HepG2 (cell line): ENCODE data around the gene ZFP3. TPM values are rescaled to one million over a fixed set of nuclear protein-coding genes. Genes with fewer than 3 reads are reported as not detected.

Experiments used
- ATAC-seq: fragments of 200-7000 bp; cut with Tn5 transposase; 3 replicates; pipeline ENCODE4 v1.9.1; 2020; ENCODE audit warnings: mild to moderate bottlenecking, moderate library complexity
- BruUV-seq: library from RNA; stranded (reverse); fragments of 400-500 nt; replicated peaks from 2 replicates; lab custom pipeline; 2021; lab: Mats Ljungman, UMichigan
- CTCF ChIA-PET: fragments of 300-600 bp; formaldehyde crosslinking; extraction: SDS; loops from one replicate; lab custom pipeline; 2021; ENCODE audit warnings: low total read pairs, inconsistent platforms, low intra/inter-chr PET ratio; lab: Yijun Ruan, JAX
- POLR2A ChIA-PET: fragments of 350-600 bp; sonication (Branson Sonifier 250); formaldehyde crosslinking; loops from one replicate; lab custom pipeline; 2020; ENCODE audit warnings: antibody characterized with exemption, inconsistent platforms; lab: Yijun Ruan, JAX
- DNase-seq: peaks from one replicate; pipeline ENCODE4 v3.0.0-alpha.2; 2015; ENCODE audit warnings: low spot score
- FAIRE-seq: peaks from 3 replicates; lab custom pipeline; 2011; peaks lifted over from hg19 to GRCh38; lab: Jason Lieb, UNC
- H2AFZ ChIP-seq: one replicate; pipeline ENCODE4 v1.6.1; 2011; ENCODE audit warnings: low read length, inconsistent platforms
- H3K27ac ChIP-seq: fragments of 300-600 bp; 3 replicates; pipeline ENCODE4 v1.8.0; 2011; ENCODE audit warnings: mixed run types, mild to moderate bottlenecking, mixed read lengths, low read length, inconsistent platforms; ENCODE audit not compliant: insufficient read depth; ENCODE audit errors: extremely low read length
- H3K27me3 ChIP-seq, 2 experiments: fragments of 200-600 bp in 1 of 2; 2 replicates in 1 of 2; 3 replicates in 1 of 2; pipeline versions ENCODE4 v1.6.0 to v1.8.0; 2011; ENCODE audit warnings: low read length in 2 of 2, mild to moderate bottlenecking in 2 of 2, moderate library complexity in 2 of 2, inconsistent platforms in 1 of 2; ENCODE audit not compliant: insufficient read depth in 2 of 2, control insufficient read depth in 1 of 2
- H3K36me3 ChIP-seq, 2 experiments: fragments of 200-600 bp in 1 of 2; replicated peaks in 1 of 2; 2 replicates in 1 of 2; 3 replicates in 1 of 2; pipeline versions ENCODE4 v1.5.1 to v1.8.0; 2011; ENCODE audit warnings: low read length in 2 of 2, inconsistent platforms in 1 of 2; ENCODE audit not compliant: insufficient read depth in 2 of 2, control insufficient read depth in 1 of 2
- H3K4me1 ChIP-seq: 2 replicates; pipeline ENCODE4 v1.5.1; 2012; ENCODE audit warnings: low read length, inconsistent platforms; ENCODE audit not compliant: insufficient read depth
- H3K4me2 ChIP-seq: 2 replicates; pipeline ENCODE4 v1.6.0; 2011; ENCODE audit warnings: low read depth, low read length, inconsistent platforms
- H3K4me3 ChIP-seq, 3 experiments: fragments of 200-600 bp in 1 of 3; sonication (generic), shearing (Covaris generic) in 1 of 3; replicated peaks in 1 of 3; 2 replicates each; pipeline ENCODE4 v1.5.1; 2011 to 2016; ENCODE audit warnings: low read length in 3 of 3, inconsistent platforms in 2 of 3, low read depth in 2 of 3, mild to moderate bottlenecking in 2 of 3, control low read depth in 1 of 3, mixed read lengths in 1 of 3; ENCODE audit not compliant: insufficient read depth in 1 of 3
- H3K79me2 ChIP-seq: one replicate; pipeline ENCODE4 v1.6.1; 2011; ENCODE audit warnings: low read length, inconsistent platforms; ENCODE audit not compliant: insufficient read depth
- H3K9ac ChIP-seq: 2 replicates; pipeline ENCODE4 v1.6.0; 2011; ENCODE audit warnings: mild to moderate bottlenecking, low read depth, low read length, inconsistent platforms; ENCODE audit not compliant: insufficient read depth
- H3K9me3 ChIP-seq: 2 replicates; pipeline ENCODE4 v1.5.1; 2012; ENCODE audit warnings: mild to moderate bottlenecking, low read length
- H4K20me1 ChIP-seq: 2 replicates; pipeline ENCODE4 v1.6.0; 2011; ENCODE audit warnings: inconsistent platforms, mild to moderate bottlenecking, low read length, moderate library complexity; ENCODE audit not compliant: insufficient read depth
- CREB1 ChIP-seq, 2 experiments: fragments of 450-650 bp in 1 of 2; IDR thresholded peaks; 2 replicates each; pipeline ENCODE4 v1.6.1; 2016 to 2017; ENCODE audit warnings: control low read depth in 1 of 2, mild to moderate bottlenecking in 1 of 2, missing compliant biosample characterization in 1 of 2, missing genetic modification characterization in 1 of 2
- KLF13 ChIP-seq: sonication (generic); formaldehyde crosslinking; IDR thresholded peaks from 2 replicates; pipeline ENCODE4 v1.4.0; 2020; ENCODE audit warnings: mild to moderate bottlenecking, missing genetic modification reagents
- NFIB ChIP-seq: sonication (generic); formaldehyde crosslinking; IDR thresholded peaks from 2 replicates; pipeline ENCODE4 v1.9.0; 2021; ENCODE audit warnings: missing genetic modification reagents, mild to moderate bottlenecking, borderline replicate concordance
- NR2F2 ChIP-seq: IDR thresholded peaks from 2 replicates; pipeline ENCODE4 v1.6.1; 2012; ENCODE audit warnings: low read depth, inconsistent platforms, borderline replicate concordance
- NR3C1 ChIP-seq: sonication (generic); formaldehyde crosslinking; IDR thresholded peaks from 2 replicates; pipeline ENCODE4 v1.4.0; 2020; ENCODE audit warnings: missing genetic modification reagents
- POLR2AphosphoS2 ChIP-seq: IDR thresholded peaks from 2 replicates; pipeline ENCODE4 v1.6.1; 2011; ENCODE audit warnings: low read depth, low read length, improper control_type of control experiment
- SRY ChIP-seq: sonication (generic); formaldehyde crosslinking; IDR thresholded peaks from 2 replicates; pipeline ENCODE4 v1.8.0; 2022; ENCODE audit warnings: mild to moderate bottlenecking, missing genetic modification reagents
- ZNF256 ChIP-seq: sonication (generic); formaldehyde crosslinking; conservative IDR thresholded peaks from 2 replicates; pipeline ENCODE4 v1.4.0; 2020; ENCODE audit warnings: missing genetic modification reagents
- ZNF326 ChIP-seq: sonication (generic); formaldehyde crosslinking; IDR thresholded peaks from 2 replicates; pipeline ENCODE4 v1.4.0; 2020; ENCODE audit warnings: missing genetic modification reagents, borderline replicate concordance
- ZNF557 ChIP-seq: sonication (generic); formaldehyde crosslinking; IDR thresholded peaks from 2 replicates; pipeline ENCODE4 v1.4.0; 2020; ENCODE audit warnings: missing genetic modification reagents
- ZNF670 ChIP-seq: sonication (generic); formaldehyde crosslinking; IDR thresholded peaks from 2 replicates; pipeline ENCODE4 v1.8.0; 2022; ENCODE audit warnings: mild to moderate bottlenecking, missing genetic modification reagents, borderline replicate concordance
- ZNF766 ChIP-seq: sonication (generic); formaldehyde crosslinking; IDR thresholded peaks from 2 replicates; pipeline ENCODE4 v1.5.0; 2020; ENCODE audit warnings: missing genetic modification reagents, borderline replicate concordance
- ZNF773 ChIP-seq: sonication (generic); formaldehyde crosslinking; IDR thresholded peaks from 2 replicates; pipeline ENCODE4 v1.4.0; 2020; ENCODE audit warnings: missing genetic modification reagents, borderline replicate concordance
- ZNF883 ChIP-seq: sonication (generic); formaldehyde crosslinking; IDR thresholded peaks from 2 replicates; pipeline ENCODE4 v1.5.1; 2020; ENCODE audit warnings: mild to moderate bottlenecking, missing genetic modification reagents; ENCODE audit errors: not compliant biosample characterization
- whole genome bisulfite sequencing: methylation state at CpG from one replicate; pipeline ENCODE4 v1.1.6; 2017; ENCODE audit warnings: low lambda C conversion rate; 5-methylcytosine and 5-hydroxymethylcytosine counted together
- in situ Hi-C: cut with HindIII; loops from 2 replicates; pipeline ENCODE4 v1.10.0; 2017; ENCODE audit warnings: low pct_unique_long_range_greater_than_20kb; ENCODE audit not compliant: extremely low pct_ligation_motif_present
- intact Hi-C: fragments of 100-400 bp; cut with micrococcal nuclease; formaldehyde crosslinking; loops from one replicate; pipeline ENCODE4 v1.10.0; 2022; ENCODE audit not compliant: unreplicated experiment
- polyA plus RNA-seq, 8 experiments: library from polyadenylated mRNA; depleted of rRNA in 3 of 8; stranded (reverse) in 7 of 8; unstranded in 1 of 8; fragments of >200 nt; fragmentation: Illumina TruSeq in 4 of 8; extraction: Trizol in 4 of 8; gene quantifications; 2 replicates each; pipeline versions ENCODE4 v1.2.1 to v1.2.3, GENCODE V29; 2011 to 2016; ENCODE audit warnings: low read depth in 4 of 8, missing spikeins in 1 of 8, mixed read lengths in 1 of 8; ENCODE audit not compliant: insufficient read depth in 1 of 8
- total RNA-seq, 5 experiments: library from RNA; depleted of rRNA; stranded (reverse); fragments of >200 nt; fragmentation: Illumina TruSeq; extraction: Trizol; gene quantifications; 2 replicates each; pipeline ENCODE4 v1.2.3, GENCODE V29; 2016; ENCODE audit warnings: low read depth in 1 of 5
- TF ChIP-seq, protein P1 (sequence below): sonication (generic); formaldehyde crosslinking; IDR thresholded peaks from 2 replicates; pipeline ENCODE4 v1.8.1; 2022; ENCODE audit warnings: low read depth, mild to moderate bottlenecking, missing genetic modification reagents
- TF ChIP-seq, protein P2 (sequence below): sonication (generic); formaldehyde crosslinking; IDR thresholded peaks from 2 replicates; pipeline ENCODE4 v1.8.1; 2023; ENCODE audit warnings: missing genetic modification reagents, mild to moderate bottlenecking, borderline replicate concordance
- TF ChIP-seq, protein P3 (sequence below): sonication (generic); IDR thresholded peaks from 2 replicates; pipeline ENCODE4 v1.6.1; 2016; ENCODE audit warnings: low read depth, borderline replicate concordance
- TF ChIP-seq, protein P4 (sequence below): fragments of 450-650 bp; IDR thresholded peaks from 2 replicates; pipeline ENCODE4 v1.6.1; 2017
- TF ChIP-seq, protein P5 (sequence below): IDR thresholded peaks from 2 replicates; pipeline ENCODE4 v1.6.1; 2018; ENCODE audit warnings: missing genetic modification reagents

ZFP3 gene
- total and polyA plus RNA-seq, 2 of the 13 experiments (the other 11 are each of a cell fraction or from before 2014, with no cell fraction given): not detected

DNA sequence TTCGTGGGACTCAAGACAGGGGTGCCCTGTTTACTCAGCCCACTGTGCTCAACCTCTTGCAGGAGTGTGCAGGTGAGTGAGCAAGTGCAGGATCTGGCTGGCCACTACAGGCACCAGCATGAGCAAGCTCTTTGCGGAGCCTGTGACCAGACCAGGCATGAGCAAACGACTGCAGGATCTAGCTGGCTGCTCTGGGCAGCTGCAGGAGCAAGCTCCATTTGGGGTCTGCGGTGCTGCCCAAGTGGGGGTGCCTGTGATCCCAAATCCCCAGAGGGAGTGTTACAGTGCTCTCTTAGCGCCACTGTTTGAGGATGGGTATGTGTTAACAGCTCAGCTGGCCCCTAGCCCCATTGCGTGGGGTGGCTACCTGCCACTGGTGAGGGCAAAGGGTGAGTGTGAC, 40.0 kb downstream of the ZFP3 start (continued):
- no peak for TF ChIP-seq NR3C1 (CRISPR knock-in tag)
- no peak for TF ChIP-seq ZNF256 (CRISPR knock-in tag)
- no peak for TF ChIP-seq ZNF326 (CRISPR knock-in tag)
- TF ChIP-seq, protein P1, sequence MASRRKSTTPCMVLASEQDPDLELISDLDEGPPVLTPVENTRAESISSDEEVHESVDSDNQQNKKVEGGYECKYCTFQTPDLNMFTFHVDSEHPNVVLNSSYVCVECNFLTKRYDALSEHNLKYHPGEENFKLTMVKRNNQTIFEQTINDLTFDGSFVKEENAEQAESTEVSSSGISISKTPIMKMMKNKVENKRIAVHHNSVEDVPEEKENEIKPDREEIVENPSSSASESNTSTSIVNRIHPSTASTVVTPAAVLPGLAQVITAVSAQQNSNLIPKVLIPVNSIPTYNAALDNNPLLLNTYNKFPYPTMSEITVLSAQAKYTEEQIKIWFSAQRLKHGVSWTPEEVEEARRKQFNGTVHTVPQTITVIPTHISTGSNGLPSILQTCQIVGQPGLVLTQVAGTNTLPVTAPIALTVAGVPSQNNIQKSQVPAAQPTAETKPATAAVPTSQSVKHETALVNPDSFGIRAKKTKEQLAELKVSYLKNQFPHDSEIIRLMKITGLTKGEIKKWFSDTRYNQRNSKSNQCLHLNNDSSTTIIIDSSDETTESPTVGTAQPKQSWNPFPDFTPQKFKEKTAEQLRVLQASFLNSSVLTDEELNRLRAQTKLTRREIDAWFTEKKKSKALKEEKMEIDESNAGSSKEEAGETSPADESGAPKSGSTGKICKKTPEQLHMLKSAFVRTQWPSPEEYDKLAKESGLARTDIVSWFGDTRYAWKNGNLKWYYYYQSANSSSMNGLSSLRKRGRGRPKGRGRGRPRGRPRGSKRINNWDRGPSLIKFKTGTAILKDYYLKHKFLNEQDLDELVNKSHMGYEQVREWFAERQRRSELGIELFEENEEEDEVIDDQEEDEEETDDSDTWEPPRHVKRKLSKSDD (CRISPR knock-in tag): no peak
- no peak for TF ChIP-seq ZNF883 (CRISPR knock-in tag)
- TF ChIP-seq NR2F2: no peak

DNA sequence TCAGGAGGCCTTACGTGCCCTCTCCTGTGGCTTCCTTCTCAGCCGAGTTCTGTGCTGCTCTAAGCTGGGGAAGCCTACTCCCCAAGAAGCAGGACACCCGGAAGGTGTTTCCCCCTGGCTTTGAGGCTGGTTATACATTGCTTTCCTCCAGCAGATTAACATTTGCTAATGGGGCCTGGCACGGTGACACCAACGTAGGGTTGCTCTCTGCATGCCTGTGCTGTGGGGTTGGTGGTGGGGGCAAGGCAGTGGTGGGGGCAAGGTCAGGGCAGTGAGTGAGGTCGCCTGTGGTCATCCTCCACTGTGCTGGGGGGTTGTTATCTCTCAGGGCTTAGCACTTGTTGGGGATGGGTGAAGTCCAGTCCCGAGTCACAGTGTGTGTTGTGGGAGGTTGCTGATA, 41.8 kb downstream of the ZFP3 start:
- H2AFZ ChIP-seq: no peak overlapping the region
- H3K9ac ChIP-seq: no peak overlapping the region
- DNase-seq (no peak), ATAC-seq (no peak), FAIRE-seq (no peak)
- no peaks in the 10 kb centered on the region for H4K20me1 ChIP-seq
- no peak overlapping the region for H3K27ac ChIP-seq
- no peaks in the 10 kb centered on the region for H3K79me2 ChIP-seq
- H3K4me2 ChIP-seq: no peak overlapping the region
- POLR2A ChIA-PET: no interaction called here
- H3K4me3 ChIP-seq: no peak overlapping the region
- CTCF ChIA-PET: no interaction called here
- H3K36me3 ChIP-seq: no peaks in the 10 kb centered on the region
- no peaks in the 10 kb centered on the region for H3K9me3 ChIP-seq
- intact Hi-C loops (no loop called here), in situ Hi-C loops (no loop called here)
- peaks cover 0 to 3% of the 10 kb centered on the region in 2 experiments; a peak in 2 of 5 replicates for H3K27me3 ChIP-seq
- BruUV-seq: no TSS peak
- H3K4me1 ChIP-seq: peaks cover 28% of the 10 kb centered on the region
- WGBS: 18% methylated on average over 3 of the region's 7 CpGs
- no peak for TF ChIP-seq ZNF670
- TF ChIP-seq ZNF766 (CRISPR knock-in tag): no peak
- TF ChIP-seq NFIB: no peak
- TF ChIP-seq, protein P2, sequence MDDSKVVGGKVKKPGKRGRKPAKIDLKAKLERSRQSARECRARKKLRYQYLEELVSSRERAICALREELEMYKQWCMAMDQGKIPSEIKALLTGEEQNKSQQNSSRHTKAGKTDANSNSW: no peak
- no peak for TF ChIP-seq ZNF557 (CRISPR knock-in tag)
- TF ChIP-seq, protein P3, sequence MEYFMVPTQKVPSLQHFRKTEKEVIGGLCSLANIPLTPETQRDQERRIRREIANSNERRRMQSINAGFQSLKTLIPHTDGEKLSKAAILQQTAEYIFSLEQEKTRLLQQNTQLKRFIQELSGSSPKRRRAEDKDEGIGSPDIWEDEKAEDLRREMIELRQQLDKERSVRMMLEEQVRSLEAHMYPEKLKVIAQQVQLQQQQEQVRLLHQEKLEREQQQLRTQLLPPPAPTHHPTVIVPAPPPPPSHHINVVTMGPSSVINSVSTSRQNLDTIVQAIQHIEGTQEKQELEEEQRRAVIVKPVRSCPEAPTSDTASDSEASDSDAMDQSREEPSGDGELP: no peak
- no peak for TF ChIP-seq KLF13 (CRISPR knock-in tag)
- no peak for TF ChIP-seq SRY (CRISPR knock-in tag)
- no peak for TF ChIP-seq POLR2AphosphoS2
- TF ChIP-seq, protein P4, sequence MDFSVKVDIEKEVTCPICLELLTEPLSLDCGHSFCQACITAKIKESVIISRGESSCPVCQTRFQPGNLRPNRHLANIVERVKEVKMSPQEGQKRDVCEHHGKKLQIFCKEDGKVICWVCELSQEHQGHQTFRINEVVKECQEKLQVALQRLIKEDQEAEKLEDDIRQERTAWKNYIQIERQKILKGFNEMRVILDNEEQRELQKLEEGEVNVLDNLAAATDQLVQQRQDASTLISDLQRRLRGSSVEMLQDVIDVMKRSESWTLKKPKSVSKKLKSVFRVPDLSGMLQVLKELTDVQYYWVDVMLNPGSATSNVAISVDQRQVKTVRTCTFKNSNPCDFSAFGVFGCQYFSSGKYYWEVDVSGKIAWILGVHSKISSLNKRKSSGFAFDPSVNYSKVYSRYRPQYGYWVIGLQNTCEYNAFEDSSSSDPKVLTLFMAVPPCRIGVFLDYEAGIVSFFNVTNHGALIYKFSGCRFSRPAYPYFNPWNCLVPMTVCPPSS: no peak
- no peak for TF ChIP-seq ZNF773 (CRISPR knock-in tag)
- no peak for TF ChIP-seq CREB1 (IDR thresholded peaks at IDR 0.05)
- no peak for TF ChIP-seq CREB1 (CRISPR knock-in tag; IDR thresholded peaks at IDR 0.05)
- TF ChIP-seq, protein P5, sequence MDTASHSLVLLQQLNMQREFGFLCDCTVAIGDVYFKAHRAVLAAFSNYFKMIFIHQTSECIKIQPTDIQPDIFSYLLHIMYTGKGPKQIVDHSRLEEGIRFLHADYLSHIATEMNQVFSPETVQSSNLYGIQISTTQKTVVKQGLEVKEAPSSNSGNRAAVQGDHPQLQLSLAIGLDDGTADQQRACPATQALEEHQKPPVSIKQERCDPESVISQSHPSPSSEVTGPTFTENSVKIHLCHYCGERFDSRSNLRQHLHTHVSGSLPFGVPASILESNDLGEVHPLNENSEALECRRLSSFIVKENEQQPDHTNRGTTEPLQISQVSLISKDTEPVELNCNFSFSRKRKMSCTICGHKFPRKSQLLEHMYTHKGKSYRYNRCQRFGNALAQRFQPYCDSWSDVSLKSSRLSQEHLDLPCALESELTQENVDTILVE (CRISPR knock-in tag): no peak
